SIG-M5 treated with dmso at 0.1 percent for 504 hours (cell line): ENCODE results near the gene NIPBL.
"Not testable (repeated sequence)": the region's sequence is repeated elsewhere in the genome, so short reads cannot be mapped to it uniquely, and the experiment has no call there.

ENCODE experiments used
- DNase-seq: peaks from one replicate; lab custom pipeline; 2025; ENCODE audit not compliant: unreplicated experiment; lab: John Stamatoyannopoulos, UW

NIPBL gene, protein sequence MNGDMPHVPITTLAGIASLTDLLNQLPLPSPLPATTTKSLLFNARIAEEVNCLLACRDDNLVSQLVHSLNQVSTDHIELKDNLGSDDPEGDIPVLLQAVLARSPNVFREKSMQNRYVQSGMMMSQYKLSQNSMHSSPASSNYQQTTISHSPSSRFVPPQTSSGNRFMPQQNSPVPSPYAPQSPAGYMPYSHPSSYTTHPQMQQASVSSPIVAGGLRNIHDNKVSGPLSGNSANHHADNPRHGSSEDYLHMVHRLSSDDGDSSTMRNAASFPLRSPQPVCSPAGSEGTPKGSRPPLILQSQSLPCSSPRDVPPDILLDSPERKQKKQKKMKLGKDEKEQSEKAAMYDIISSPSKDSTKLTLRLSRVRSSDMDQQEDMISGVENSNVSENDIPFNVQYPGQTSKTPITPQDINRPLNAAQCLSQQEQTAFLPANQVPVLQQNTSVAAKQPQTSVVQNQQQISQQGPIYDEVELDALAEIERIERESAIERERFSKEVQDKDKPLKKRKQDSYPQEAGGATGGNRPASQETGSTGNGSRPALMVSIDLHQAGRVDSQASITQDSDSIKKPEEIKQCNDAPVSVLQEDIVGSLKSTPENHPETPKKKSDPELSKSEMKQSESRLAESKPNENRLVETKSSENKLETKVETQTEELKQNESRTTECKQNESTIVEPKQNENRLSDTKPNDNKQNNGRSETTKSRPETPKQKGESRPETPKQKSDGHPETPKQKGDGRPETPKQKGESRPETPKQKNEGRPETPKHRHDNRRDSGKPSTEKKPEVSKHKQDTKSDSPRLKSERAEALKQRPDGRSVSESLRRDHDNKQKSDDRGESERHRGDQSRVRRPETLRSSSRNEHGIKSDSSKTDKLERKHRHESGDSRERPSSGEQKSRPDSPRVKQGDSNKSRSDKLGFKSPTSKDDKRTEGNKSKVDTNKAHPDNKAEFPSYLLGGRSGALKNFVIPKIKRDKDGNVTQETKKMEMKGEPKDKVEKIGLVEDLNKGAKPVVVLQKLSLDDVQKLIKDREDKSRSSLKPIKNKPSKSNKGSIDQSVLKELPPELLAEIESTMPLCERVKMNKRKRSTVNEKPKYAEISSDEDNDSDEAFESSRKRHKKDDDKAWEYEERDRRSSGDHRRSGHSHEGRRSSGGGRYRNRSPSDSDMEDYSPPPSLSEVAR (N-terminal part only)

DNA sequence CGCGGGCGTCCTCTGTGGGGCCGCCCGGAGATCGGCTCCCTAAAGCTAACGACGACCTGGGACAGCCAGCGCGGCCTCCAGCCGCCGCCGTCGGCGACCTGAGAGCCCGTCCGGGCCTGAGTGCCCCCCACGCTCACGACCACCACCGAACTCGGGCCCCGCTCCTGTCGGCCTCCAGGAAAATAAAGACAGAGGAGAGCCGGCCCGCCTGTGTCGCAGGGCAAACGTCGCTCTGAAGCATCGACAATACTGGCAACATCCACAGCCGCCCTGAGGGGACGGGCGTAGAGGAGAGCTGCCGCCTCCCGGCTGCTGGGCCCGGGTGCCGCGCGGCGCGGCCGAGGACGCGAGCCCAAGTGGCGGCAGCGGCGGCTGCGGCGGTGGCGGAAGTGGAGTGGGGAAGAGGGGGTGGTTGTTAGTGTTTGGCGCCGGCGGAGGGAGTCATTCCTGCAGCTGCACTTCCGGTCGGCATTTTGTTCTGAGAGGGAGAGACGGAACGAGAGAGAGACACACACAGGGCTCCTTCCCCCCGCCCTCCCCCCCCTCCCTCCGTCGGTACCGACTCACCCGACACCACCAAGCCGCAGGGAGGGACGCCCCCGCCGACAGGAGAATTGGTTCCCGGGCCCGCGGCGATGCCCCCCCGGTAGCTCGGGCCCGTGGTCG, at the start of gene NIPBL:
Gene NIPBL (plus strand): TSS at position 471 of the 666 bp plus-strand sequence. CDS start 76,928 bp downstream, outside the sequence.
- DNase-seq, result peak; percentile 97

- no peak for DNase-seq
Measured at GRCh38 chr5:36832274-36832673, 44.3 kb upstream of the NIPBL start.

GRCh38 chr5:36836831-36837230, 39.7 kb upstream of the NIPBL start:
- DNase-seq, result peak; percentile 5

GRCh38 chr5:36839489-36840476, 36.8 kb upstream of the NIPBL start:
- DNase-seq, result peak; percentile 59

GRCh38 chr5:36841677-36842076, 34.9 kb upstream of the NIPBL start:
- no peak for DNase-seq

- DNase-seq, result peak; percentile 55
Measured at GRCh38 chr5:36842087-36842486, 34.5 kb upstream of the NIPBL start.

DNA sequence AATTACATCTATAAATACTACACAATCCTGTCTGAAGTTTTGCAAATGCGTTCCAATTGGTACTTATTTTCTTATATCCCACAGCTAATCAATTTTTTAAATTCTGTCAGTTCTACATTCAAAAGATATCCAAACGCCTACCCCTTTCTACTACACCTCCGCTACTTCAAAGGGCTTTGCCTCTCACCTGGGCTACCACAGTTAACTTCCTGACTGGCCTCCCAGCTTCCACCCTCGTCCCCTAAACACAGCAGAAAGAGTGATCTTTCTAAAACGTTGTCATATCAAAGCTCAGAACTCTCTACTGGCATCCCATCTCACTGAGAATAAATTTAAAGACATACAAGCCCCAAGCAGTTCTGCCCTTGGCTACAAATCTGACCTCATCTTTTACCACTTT, 32.3 kb upstream of the NIPBL start:
- no peak for DNase-seq

DNA sequence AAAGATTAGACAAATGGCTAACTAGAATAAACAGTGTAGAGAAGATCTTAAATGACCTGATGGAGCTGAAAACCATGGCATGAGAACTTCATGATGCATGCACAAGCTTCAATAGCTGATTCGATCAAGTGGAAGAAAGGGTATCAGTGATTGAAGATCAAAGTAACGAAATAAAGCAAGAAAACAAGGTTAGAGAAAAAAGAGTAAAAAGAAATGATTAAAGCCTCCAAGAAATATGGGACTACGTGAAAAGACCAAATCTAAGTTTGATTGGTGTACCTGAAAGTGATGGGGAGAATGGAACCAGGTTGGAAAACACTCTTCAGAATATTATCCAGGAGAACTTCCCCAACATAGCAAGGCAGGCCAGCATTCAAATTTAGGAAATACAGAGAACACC, 28.0 kb upstream of the NIPBL start:
- DNase-seq, result not testable (repeated sequence)

GRCh38 chr5:36852903-36853302, 23.7 kb upstream of the NIPBL start:
- not testable (repeated sequence) for DNase-seq

DNA sequence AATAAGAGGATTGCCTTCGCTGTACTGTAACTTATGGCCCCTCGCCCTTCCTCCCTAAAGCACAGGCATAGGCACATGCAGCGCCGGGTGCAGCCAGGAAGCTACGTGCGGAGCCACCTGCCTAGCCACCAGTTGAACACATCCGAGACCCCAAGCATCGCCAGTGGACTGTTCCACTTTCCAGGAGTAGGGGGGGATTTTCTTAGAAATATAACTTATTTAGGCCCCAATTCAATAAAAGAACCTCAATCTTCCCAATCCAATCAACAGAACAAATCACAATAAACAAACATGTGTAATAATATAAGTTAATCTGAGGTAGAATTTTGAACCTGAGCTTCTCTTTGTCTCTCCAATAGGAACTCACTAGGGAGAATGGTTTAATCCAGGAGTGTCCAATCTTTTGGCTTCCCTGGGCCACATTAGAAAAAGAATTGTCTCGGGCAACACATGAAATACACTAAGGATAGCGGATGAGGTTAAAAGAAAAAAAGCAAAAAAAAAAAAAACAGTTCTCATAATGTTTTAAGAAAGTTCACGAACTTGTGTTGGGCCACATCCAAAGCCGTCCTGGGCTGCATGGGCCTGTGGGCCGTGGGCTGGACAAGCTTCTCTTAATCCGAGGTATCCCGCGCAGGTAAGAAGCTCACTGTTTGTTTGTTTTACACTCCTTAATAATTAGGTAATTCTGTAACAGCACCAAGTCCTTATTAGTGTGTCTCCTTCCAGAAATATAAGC, 22.0 kb upstream of the NIPBL start:
- DNase-seq, result no peak

DNA sequence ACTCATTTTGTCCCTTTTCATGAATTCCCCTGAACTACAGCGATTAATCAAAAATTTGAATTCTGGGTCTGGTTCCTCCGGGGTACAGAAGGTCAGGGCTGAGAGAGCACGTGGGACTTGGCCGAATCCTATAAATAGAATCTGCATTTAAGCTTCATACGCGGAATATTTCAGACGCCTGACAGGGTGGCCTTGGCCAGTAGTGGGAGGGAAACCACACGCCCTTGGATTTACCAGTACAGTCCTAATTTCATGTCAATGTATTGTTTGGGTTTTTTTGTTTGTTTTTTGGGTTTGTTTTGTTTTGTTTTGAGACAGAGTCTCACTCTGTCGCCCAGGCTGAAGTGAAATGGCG, 21.5 kb upstream of the NIPBL start:
- DNase-seq, result no peak

GRCh38 chr5:36861871-36862270, 14.7 kb upstream of the NIPBL start:
- no peak for DNase-seq

DNA sequence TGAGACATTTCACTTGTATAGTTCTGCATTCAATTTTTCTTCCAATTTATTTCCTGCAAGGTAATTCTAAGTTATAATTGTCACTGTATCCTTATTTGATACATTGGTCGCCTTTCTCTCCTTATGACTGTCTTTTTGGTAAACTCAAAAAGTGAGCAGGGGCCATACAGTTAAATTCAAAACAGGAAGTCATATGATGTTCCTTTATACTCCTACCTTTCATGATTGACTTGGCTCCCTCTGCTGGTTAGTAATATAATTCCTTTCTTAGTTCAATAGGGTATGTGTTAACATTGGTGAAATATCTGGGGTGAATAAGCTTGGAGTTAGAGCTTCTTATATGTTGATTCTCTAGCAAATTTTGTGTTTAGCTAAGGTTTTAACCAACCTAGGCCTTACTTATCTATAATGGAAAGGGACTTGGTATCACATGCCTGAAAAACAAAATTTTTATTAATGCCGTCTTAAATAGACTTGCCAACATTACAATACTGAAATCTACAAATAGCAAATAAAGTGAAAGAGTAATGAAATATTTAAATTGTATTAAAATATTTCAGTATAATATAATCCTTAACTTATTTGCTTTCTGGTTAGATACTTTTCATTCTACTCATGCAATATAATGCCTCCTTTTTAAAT, 6.0 kb upstream of the NIPBL start:
- DNase-seq, result peak; percentile 94

DNA sequence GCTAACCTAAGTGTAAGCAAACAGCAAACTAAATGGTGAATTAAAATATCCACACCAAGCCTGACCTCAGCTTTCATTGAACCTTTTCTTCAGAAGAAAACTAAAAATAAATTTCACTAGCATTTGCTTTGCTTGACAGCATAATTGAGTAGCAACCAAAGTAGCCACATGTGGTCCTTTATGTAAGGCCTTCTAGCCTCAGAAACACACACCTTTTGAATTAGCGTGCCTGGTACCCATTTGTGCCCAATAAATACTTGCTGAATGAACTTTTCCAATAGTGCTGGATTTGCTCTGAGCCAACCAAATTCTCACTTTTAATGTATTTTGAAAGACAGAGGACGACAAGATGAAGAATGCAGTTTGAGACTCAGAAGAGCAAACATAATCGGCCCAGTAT, 2.1 kb upstream of the NIPBL start:
- no peak for DNase-seq

DNA sequence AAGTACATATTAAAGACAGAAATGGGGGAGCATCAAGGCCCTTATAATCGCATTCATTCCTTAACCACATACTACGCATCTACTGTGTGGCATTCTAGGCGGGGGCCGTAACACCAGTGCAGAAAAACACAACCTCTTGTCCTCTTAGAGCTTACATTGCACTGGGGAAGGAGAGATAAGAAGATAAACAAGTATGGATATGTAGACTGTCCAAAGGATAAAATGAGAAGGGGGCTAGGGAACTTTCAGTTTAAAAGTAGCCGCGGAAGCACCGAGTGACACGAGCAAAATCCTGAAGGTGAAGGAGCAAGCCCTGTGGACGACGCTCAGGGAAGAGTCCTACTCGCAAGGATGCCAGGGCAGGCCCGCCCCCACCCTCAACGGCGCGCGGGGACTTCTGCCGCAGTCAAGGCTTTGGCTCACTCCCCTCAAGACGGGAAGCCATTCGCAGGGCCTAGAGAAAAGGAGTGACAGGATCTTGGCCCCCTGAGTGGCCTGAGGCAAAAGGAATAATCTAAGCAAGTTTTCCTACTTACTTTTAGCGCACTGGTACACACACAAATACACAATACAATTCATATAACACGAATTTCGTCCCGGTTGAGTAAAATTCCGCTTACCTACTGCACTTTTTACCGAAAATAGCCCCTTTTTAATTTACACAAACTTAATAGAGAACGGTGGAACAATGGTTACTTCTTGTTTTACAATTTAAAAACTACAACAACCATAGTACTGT, 1.3 kb upstream of the NIPBL start:
- peak; percentile 46 for DNase-seq

GRCh38 chr5:36875790-36876298, 725 bp upstream of the NIPBL start:
- DNase-seq, result peak; percentile 71

GRCh38 chr5:36876965-36877666, 547 bp downstream of the NIPBL start:
- peak; percentile 74 for DNase-seq
